ENCODE results near the gene KLC4. TPM values are rescaled to one million over a fixed set of nuclear protein-coding genes. Genes with fewer than 3 reads are reported as not detected.
A peak's percentile ranks its signal among the peaks of the same experiment; 100 is the strongest.

The KLC4 gene
- total RNA-seq, 1 experiment from 2014 or later, result 17.5 TPM

DNA sequence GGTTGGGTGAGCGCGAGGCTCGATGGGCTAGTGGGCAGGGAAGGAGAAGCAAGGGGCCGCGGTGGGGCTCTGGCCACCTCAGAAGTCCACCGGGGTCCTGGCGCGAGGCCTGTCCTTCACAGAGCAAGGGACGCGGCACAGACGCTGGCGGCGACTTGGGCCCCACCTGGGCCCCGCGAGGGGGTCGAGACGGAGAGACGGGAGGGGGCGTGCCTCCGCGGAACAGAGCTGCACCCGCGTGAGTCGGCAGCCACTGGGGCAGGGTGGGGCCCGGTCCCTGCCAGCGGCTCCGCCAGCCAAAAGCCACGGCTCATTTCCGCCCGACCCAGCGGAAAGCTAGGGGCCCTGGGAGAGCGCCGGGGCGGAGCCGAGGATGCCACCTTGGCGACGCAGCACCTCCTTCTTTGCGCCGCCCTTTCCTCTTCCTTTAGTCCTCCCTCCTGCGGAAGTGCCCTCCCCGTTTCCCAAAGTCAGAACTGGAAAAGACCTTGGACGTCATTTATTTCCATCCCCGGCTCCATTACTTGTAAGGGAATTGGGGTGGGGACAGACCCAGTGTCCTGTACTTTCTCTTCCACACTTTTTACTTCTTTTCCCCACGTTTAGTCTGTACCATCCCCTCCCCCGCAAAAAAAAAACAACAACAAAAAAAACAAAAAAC, 5.8 kb upstream of the KLC4 start, which contains the start of gene CUL7:
Gene CUL7, minus strand, starts transcription at position 307 of the 661 bp plus-strand sequence. CDS start 1,063 bp downstream, outside the sequence.
- ChIA-PET CTCF (interaction anchor here (0.6 kb wide), 1 partner anchor 96 kb away, joined by 3 read pairs; no protein-coding TSS in a partner anchor), POLR2A (ENCODE audit: unreplicated experiment) (interaction anchor here (0.6 to 0.8 kb wide), 4 partner anchors 39 to 374 kb away, joined by 3 to 15 read pairs (median 10); partner anchors contain the start of genes ABCC10 and KLHDC3)

GRCh38 chr6:43054206-43054943, 5.1 kb upstream of the KLC4 start:
- H3K4me3 ChIP-seq (ENCODE audit: low read length), result peak overlapping the region; percentile 74
- ATAC-seq (no peak), DNase-seq (no peak)
- no peaks in the 10 kb centered on the region for H3K27me3 ChIP-seq (ENCODE audit: low read length)
- peaks cover 39% of the 10 kb centered on the region for H3K79me2 ChIP-seq (ENCODE audit: low read length)
- H3K9ac ChIP-seq (ENCODE audit: low read length), result peak overlapping the region; percentile 94; the same call in 1 of the 2 replicates
- H3K36me3 ChIP-seq (ENCODE audit: low read depth, low read length), result peaks cover 16% of the 10 kb centered on the region; the same call in 1 of the 2 replicates
- H3F3A ChIP-seq (ENCODE audit: low read length, unreplicated experiment), result no peaks in the 10 kb centered on the region
- peak overlapping the region; percentile 56; the same call in 1 of the 2 replicates for H2AFZ ChIP-seq (ENCODE audit: low read length)
- peak overlapping the region; percentile 95 for H3K4me2 ChIP-seq (ENCODE audit: low read length)
- H3K9me3 ChIP-seq (ENCODE audit: low read length), result no peaks in the 10 kb centered on the region
- no peaks in the 10 kb centered on the region for H3K9me2 ChIP-seq (replicated peaks; ENCODE audit: low read length)
- BruUV-seq (replicated peaks), result TSS peak; percentile 98
- peaks cover 28% of the 10 kb centered on the region for H3K4me1 ChIP-seq (ENCODE audit: insufficient read depth, low read length)
- no peak for TF ChIP-seq EZH2 (IDR thresholded peaks at IDR 0.05; ENCODE audit: low read length, unreplicated experiment)
- no peak for TF ChIP-seq CTCF (conservative IDR thresholded peaks at IDR 0.05; ENCODE audit: low read depth, low read length)
- no peak for TF ChIP-seq EZH2phosphoT487 (IDR thresholded peaks at IDR 0.05; ENCODE audit: borderline replicate concordance, low read length)
- H3K27ac ChIP-seq (ENCODE audit: low read length), result peak overlapping the region; percentile 27
- H4K20me1 ChIP-seq (ENCODE audit: low read length), result peaks cover 6% of the 10 kb centered on the region; the same call in 1 of the 2 replicates
- ChIA-PET POLR2A (ENCODE audit: unreplicated experiment) (interaction anchor here (0.5 to 0.8 kb wide), 5 partner anchors 40 to 373 kb away, joined by 3 to 15 read pairs (median 9); partner anchors contain the start of genes ABCC10 and KLHDC3), CTCF (interaction anchor here (0.6 kb wide), 1 partner anchor 95 kb away, joined by 3 read pairs; no protein-coding TSS in a partner anchor)
- intact Hi-C loops (cut with micrococcal nuclease), result no loop called here

More for the DNA sequence above, 5.8 kb upstream of the KLC4 start, which contains the start of gene CUL7:
- Histone ChIP-seq H3K4me2 (ENCODE audit: low read length) (peak within 1 kb of the TSS; percentile 95), H3K36me3 (ENCODE audit: low read depth, low read length) (peaks cover 16% of the 10 kb centered on the region; the same call in 1 of the 2 replicates), H3K9me2 (replicated peaks; ENCODE audit: low read length) (no peaks in the 10 kb centered on the region), H3K9me3 (ENCODE audit: low read length) (no peaks in the 10 kb centered on the region), H3K27me3 (ENCODE audit: low read length) (no peaks in the 10 kb centered on the region), H3K4me3 (ENCODE audit: low read length) (peak within 1 kb of the TSS; percentile 74), H3K9ac (ENCODE audit: low read length) (peak within 1 kb of the TSS; percentile 94), H3F3A (ENCODE audit: low read length, unreplicated experiment) (no peaks in the 10 kb centered on the region), H3K79me2 (ENCODE audit: low read length) (peaks cover 33% of the 10 kb centered on the region), H4K20me1 (ENCODE audit: low read length) (peaks cover 6% of the 10 kb centered on the region; the same call in 1 of the 2 replicates), H3K27ac (ENCODE audit: low read length) (peak within 1 kb of the TSS; percentile 69), H3K4me1 (ENCODE audit: insufficient read depth, low read length) (peaks cover 28% of the 10 kb centered on the region), H2AFZ (ENCODE audit: low read length) (peak within 1 kb of the TSS; percentile 66)
- BruUV-seq (replicated peaks), result no TSS peak
- DNase-seq (peak; percentile 98), ATAC-seq (peak; percentile 98)
- intact Hi-C loops (cut with micrococcal nuclease), result no loop called here
- no peak for TF ChIP-seq EZH2 (IDR thresholded peaks at IDR 0.05; ENCODE audit: low read length, unreplicated experiment)
- TF ChIP-seq EZH2phosphoT487 (IDR thresholded peaks at IDR 0.05; ENCODE audit: borderline replicate concordance, low read length), result no peak
- no peak for TF ChIP-seq CTCF (conservative IDR thresholded peaks at IDR 0.05; ENCODE audit: low read depth, low read length)

Data from PC-3 (cell line).